Adipose tissue (tissue), 3 donors: Measurements from ENCODE around the gene VPS29. TPM values are rescaled to one million over a fixed set of nuclear protein-coding genes. Genes with fewer than 3 reads are reported as not detected.
A peak's percentile ranks its signal among the peaks of the same experiment; 100 is the strongest.
"Not testable (repeated sequence)": the region's sequence is repeated elsewhere in the genome, so short reads cannot be mapped to it uniquely, and the experiment has no call there.

ENCODE experiments used
- H3K27ac ChIP-seq: one replicate; pipeline ENCODE4 v1.5.1; 2013; ENCODE audit warnings: low read depth, low read length
- WGBS, 3 donors: extraction: QIAGEN DNeasy Blood & Tissue Kit; methylation state at CpG; one replicate each; pipeline ENCODE4 v1.1.7; 2013; 5-methylcytosine and 5-hydroxymethylcytosine counted together
- polyA plus RNA-seq, 3 donors: library from polyadenylated mRNA; stranded (reverse); fragments of 200-250 nt; gene quantifications; one replicate each; pipeline ENCODE4 v1.2.3, GENCODE V29; 2013
- donor health status: healthy with polysubstance abuse.
- donor health status: Bipolar disorder and iron deficiency.
- donor health status: healthy.

The VPS29 gene
- polyA plus RNA-seq, 3 donors = 64.0 to 163 (median 146) TPM

DNA sequence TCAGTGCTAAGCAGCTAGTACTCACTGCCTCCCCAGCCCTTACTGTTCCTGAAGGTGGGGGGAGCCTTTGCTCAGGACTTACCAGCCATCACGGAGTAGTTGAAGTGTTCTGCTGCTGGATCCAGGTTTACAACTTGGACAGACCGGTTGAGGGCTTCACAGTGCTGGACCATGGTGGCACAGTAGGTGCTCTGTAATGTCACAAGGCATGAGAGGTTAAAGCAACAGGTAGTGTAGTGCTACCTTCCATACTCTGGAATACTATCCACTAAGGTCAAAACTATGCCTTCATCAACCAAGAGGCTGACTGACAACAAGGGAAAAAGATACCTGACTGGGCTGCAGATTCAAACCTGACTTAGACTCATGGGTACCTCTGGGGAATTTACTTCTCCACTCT lies 36.9 kb downstream of the VPS29 start:
- no peak overlapping the region for H3K27ac ChIP-seq
- 90 to 94% (median 94%) methylated on average over 2 of the region's 2 CpGs for WGBS, 3 donors

GRCh38 chr12:110461189-110461588 lies 40.7 kb downstream of the VPS29 start:
- 91 to 93% (median 91%) methylated on average over 5 of the region's 5 CpGs for WGBS, 3 donors
- H3K27ac ChIP-seq = not testable (repeated sequence)

DNA sequence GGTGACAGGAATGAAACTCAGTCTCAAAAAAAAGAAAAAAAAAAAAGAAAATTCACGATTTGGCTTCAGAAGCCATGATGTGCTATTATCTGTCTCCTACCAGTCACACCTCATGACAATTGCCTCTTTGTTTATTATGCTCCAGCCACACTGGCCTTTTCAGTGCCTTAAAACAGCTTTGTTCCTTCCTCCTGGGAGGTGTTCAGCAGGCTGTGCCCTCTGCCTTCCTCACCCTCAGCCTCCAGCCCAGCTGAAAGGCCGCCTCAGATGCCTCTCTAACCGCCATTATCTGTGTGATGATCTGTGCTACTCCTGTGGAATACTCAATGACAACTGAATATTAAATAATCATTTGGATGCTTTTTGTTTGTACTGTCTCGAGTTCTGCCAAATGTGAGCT lies 43.2 kb downstream of the VPS29 start:
- 87 to 94% (median 90%) methylated on average over 4 of the region's 4 CpGs for WGBS, 3 donors
- H3K27ac ChIP-seq = no peak overlapping the region

- WGBS, 3 donors = 69 to 83% (median 81%) methylated on average over 4 of the region's 4 CpGs
- no peak overlapping the region for H3K27ac ChIP-seq
Observed at GRCh38 chr12:110453569-110454296, 48.2 kb downstream of the VPS29 start.

DNA sequence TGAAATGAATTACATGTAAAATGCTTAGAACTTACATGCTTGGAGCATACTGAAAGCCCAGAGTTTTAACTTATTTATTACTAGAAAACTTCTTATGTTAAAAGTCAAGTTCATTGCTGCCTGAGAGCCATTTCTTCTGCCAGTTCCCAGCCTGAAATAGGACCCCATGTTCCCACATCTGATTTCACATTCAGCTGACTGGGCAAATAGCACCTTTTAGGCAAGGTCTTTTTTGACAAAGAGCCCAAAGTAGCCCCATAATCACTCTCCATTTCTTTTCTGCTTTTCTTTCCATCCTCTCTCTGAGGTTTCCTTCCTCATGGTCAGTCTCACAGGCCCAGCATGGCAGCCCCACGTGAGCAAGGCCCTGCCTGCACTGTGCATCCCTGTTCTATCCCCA lies 50.6 kb downstream of the VPS29 start:
- H3K27ac ChIP-seq = no peak overlapping the region
- WGBS, 3 donors = 59 to 90% (median 61%) methylated on average over 1 of the region's 1 CpG

GRCh38 chr12:110449799-110450497 lies 52.0 kb downstream of the VPS29 start, which contains the start of gene ARPC3:
Gene ARPC3, minus strand, starts transcription at chr12:110450337. Its CDS starts 77 bp downstream, at chr12:110450260.
- WGBS, 3 donors = 0 to 1% (median 1%) methylated on average over 48 to 51 of the region's 51 CpGs
- peak within 1 kb of the TSS; percentile 96 for H3K27ac ChIP-seq

DNA sequence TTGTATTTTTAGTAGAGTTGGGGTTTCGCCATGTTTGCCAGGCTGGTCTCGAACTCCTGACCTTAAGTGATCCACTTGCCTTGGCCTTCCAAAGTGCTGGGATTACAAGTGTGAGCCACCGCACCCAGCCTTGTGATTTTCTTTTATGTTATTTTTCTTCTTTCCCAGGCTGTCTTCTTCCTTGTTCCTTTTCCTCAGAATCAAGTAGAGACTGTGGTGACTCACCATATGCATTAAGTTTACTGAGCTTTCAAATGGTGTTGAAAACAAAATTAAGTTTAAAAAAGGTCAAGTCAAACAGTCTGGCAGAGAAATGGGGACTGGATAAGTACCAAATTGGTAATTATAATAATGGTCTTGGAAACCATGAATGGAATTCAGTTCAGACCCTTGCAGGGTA lies 57.5 kb downstream of the VPS29 start:
- WGBS, 3 donors = 95 to 100% (median 98%) methylated on average over 3 of the region's 3 CpGs
- H3K27ac ChIP-seq = no peak overlapping the region

Other genes starting within 250 kb of the VPS29 start
- 10 to 100 TPM; 29.6 to 88.1 (median 35.4) TPM for gene ATP2A2, start 220.9 kb downstream of the VPS29 start, polyA plus RNA-seq
- gene ANAPC7, start 98.4 kb downstream of the VPS29 start, polyA plus RNA-seq = 10 to 100 TPM; 12.9 to 23.0 (median 20.4) TPM
- gene ARPC3, start 51.8 kb downstream of the VPS29 start, polyA plus RNA-seq = 100 to 1,000 TPM; 133 to 408 (median 220) TPM
- 10 to 100 TPM; 14.3 to 36.7 (median 32.9) TPM for gene GPN3, start 33.9 kb downstream of the VPS29 start, polyA plus RNA-seq
- gene FAM216A, start 33.3 kb downstream of the VPS29 start, polyA plus RNA-seq = 10 to 100 TPM in 1 of 3 donors, 1 to 10 TPM in 2; 1.8 to 14.1 (median 4.8) TPM
- gene RAD9B, start 220 bp upstream of the VPS29 start, polyA plus RNA-seq = under 1 TPM; 0.09 to 0.56 (median 0.13) TPM
- 10 to 100 TPM in 2 of 3 donors, 1 to 10 TPM in 1; 6.9 to 21.9 (median 11.7) TPM for gene PPTC7, start 81.2 kb upstream of the VPS29 start, polyA plus RNA-seq
- 10 to 100 TPM in 2 of 3 donors, 1 to 10 TPM in 1; 9.5 to 14.3 (median 13.7) TPM for gene TCTN1, start 112.0 kb upstream of the VPS29 start, polyA plus RNA-seq
- gene HVCN1, start 187.0 kb upstream of the VPS29 start, polyA plus RNA-seq = 1 to 10 TPM; 1.3 to 6.7 (median 4.7) TPM
- gene PPP1CC, start 240.8 kb upstream of the VPS29 start, polyA plus RNA-seq = 10 to 100 TPM; 58.1 to 92.9 (median 59.2) TPM